GM18511 (cell line): ENCODE results near the gene ZCCHC14.
"Not testable (repeated sequence)": the region's sequence is repeated elsewhere in the genome, so short reads cannot be mapped to it uniquely, and the experiment has no call there.

Source experiments
- ATAC-seq: cut with Tn5 transposase; IDR thresholded peaks from one replicate; pipeline ENCODE4 v1.9.1; 2021; ENCODE audit warnings: mild to moderate bottlenecking, moderate library complexity; ENCODE audit not compliant: unreplicated experiment

ZCCHC14 gene

DNA sequence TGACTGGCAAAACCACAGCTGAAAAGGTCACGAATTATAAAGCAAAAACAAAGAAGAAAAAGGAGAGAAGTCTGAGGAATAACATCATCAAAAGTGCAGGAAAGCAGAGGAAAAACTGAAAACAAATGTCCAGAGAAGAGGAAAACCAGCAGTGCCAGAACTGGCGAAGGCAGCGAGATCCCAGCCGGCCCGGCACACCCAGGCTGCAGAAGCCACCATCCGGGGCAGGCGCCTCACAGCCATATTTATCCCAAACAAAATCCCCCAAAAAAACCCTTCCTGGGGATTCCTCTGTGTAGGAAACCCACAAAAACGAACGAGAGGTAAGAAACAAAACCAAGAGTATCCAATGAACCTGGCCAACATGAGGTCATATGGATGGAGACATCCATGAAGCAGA lies 10.6 kb downstream of the ZCCHC14 start:
- ATAC-seq = no peak

DNA sequence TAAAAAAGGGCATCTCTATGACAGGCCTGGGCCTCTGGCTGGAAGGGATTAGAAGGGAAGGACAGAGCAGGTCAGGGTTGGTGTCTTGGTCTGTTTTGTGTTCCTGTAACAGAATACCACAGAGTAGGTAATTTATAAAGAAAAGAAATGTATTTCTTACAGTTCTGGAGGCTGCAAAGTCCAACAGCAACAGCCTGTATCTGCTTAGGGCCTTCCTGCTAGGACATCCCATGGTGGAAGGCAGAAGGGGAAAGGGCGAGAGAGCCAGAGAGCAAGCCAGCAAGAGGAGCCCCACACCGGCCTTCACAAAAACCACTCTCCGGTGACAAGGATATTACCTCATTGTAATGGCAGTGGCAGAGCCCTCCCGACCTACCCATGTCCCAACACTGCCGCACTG lies 11.1 kb downstream of the ZCCHC14 start:
- not testable (repeated sequence) for ATAC-seq

DNA sequence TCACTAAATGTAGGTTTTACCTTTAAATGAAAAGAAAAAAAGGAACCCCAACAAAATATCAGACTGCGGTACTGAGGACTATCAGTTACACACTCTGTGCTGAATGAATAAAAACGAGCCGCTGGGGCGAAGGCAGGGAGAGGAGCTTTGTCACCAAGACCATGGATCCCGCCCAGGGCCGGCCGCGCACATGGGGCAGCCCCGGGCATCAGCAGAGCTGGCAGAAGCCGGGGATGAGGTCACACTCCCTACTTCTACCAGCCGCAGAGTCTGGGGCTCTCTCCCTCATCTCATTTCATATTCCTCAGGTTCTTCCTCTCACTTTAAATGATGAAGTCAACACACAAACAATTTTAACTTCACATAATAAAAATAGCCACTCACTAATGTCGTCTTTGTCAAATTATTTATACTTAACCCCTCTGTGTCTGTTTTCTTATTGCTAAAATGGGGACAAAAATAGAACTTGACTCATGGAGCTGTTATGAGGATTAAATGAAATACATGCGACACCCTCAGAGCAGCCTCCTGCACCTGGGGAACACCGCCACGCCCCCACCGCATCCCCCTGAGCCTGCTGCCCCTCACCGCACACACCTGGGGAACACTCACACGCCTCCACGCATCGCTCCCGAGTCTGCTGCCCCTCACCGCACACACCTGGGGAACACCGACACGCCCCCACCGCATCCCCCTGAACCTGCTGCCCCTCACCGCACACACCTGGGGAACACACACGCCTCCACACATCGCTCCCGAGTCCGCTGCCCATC lies 15.4 kb downstream of the ZCCHC14 start:
- ATAC-seq = not testable (repeated sequence)

DNA sequence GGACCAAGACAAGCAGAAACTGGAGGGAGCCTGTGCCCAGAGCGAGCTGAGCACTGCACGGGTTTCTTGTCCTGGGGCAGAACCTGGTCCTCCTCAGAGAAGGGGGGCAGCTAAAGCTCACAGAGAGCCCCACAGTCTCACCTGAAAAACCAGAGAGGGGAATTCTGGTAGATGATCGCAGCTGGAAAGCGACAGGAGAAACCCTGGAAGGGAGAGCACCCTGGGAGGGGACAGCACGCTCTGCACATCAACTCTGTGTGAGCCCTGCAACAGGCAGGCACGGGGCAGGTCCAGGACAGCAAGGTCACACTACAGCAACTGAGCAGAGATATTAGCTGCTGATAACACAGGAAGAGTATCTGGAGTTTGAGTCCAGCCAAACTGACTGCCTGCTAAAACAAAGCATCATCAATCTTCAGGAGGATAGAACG lies 18.2 kb downstream of the ZCCHC14 start:
- no peak for ATAC-seq

DNA sequence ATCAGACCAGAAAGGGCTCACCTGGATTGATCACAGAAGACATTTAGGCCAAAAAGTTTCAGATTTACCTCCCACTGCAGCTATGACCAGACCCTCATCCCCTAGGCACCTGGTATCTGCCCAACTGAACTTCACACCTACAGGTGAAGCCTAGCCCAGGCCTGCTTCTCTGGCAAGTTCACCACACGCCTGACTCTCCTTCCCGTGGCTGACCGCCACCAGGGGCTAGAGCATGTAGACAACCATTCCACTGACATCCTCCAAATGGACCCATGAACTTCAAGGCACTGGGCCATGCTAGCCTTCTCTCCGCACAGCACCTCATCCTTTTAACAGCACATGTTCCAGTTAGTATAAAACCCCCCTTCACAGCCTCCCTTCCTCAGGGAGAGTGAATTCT lies 18.8 kb downstream of the ZCCHC14 start:
- ATAC-seq = no peak

DNA sequence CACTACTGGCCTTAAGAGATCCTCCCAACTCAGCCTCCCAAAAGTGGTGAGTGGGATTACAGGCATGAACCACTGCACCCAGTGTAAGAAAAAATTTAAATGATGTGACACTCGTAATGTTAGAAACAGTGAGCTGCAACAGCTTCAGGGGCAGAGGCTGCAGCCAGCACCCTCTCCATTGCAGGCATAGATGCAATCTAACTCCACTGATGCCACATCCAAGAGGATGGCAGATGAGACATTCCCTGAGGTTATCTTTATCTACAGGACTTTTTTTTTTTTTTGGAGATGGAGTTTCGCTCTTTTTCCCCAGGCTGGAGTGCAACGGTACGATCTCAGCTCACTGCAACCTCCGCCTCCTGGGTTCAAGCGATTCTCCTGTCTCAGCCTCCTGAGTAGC lies 19.9 kb downstream of the ZCCHC14 start:
- ATAC-seq = no peak

DNA sequence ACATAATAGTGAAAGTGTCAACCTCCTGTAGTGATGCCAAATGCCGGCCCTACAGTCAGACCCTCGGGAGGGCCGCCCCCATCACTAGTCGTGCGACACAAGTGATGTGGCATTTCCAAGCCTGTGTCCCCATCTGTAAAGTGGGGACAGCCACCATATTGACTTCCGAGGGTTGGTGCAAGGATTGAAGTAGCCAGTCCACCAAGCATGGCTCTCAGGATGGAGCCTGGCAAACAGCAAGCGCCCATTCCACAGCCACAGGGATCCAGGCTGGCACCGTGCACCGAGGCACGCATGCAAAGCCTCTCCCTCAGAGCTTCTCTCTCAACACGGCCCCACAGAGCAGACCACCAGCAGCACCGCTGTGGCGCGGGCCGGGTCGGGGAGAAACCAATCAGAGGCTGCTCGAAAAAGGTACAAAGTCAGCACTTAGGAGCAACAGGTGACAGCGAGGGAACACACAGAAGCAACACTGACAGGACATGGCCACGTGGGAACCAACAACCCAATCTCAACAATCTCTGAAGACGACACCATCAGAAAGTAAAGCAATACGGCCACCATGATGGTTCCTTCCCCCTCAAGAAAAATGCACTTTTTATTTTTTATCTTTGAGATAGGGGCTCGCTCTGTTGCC lies 20.6 kb downstream of the ZCCHC14 start:
- ATAC-seq = no peak

DNA sequence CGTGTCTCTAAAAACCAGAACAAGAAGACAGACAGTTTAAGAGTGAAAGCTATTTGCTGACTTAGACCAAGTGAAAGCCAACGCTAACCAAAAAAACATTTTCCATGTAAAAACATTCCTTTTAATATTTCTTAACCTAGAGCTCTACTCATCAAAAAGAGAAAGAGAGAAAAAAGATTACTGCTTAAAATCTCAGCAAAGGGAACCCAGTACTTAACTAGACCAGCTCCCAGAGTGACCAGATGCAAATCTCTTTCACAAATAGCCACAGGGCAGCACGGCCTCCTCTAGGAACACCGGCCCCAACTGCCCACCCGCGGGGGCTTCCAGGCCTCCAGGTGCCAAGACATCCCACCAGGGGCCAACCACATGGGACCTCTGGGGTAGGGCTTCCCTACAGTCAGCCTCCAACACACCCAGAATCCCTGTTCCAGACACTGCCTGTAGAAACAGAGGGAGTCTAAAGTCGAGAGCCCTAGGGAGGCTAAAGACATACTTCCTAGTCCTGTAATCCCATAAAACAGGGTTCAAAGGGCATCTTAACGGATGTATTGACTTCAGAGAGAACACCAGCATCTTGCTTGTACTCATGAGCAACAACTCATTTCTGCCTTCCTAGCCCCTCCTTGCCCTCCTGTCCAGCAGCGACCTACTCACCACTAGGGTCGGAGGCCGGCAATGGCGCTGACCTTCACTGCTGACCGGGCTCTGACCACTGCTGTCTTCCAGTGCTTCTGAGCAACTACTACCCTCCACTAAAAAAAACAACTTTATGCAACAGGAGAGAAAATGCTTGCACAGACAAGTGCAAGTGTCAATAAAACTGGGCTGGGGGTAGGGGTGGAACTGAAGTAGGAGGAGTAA lies 21.3 kb downstream of the ZCCHC14 start:
- no peak for ATAC-seq

DNA sequence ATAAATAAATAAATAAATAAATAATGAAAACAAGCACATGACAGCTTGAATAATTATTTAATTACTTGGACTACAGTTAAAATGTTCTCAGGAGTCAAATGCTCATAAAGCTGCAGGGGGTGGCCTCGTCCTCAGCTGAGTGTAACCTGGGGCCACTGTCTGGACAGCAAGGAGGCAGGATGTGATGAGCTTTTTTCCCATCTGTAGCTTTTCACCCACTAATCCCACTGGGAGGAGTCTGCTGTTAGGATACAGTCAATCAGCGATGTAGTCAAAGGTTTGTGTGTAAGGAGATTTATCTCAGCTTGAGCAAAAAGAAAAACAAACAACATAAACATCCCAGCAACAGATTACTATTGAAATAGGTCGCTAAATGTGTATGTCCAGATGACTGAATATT lies 22.5 kb downstream of the ZCCHC14 start:
- no peak for ATAC-seq

DNA sequence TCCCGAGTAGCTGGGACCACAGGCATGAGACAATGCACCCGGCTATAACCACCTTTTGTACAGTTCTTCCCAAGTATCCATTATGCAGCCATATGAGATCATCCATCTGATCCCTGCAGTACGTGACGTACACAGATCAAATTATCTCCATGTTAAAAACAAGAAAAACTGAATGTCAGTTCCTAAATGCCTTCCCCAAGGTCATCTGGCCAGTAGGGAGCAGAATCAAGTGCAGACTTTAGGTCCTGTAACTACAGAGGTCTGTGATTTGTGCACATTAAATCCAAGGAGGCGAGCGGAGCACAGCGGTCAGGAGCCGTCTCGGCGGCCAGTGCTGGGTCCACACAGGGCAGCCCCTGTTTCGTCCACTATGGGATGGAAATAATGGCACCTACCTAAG lies 23.7 kb downstream of the ZCCHC14 start:
- ATAC-seq = no peak

DNA sequence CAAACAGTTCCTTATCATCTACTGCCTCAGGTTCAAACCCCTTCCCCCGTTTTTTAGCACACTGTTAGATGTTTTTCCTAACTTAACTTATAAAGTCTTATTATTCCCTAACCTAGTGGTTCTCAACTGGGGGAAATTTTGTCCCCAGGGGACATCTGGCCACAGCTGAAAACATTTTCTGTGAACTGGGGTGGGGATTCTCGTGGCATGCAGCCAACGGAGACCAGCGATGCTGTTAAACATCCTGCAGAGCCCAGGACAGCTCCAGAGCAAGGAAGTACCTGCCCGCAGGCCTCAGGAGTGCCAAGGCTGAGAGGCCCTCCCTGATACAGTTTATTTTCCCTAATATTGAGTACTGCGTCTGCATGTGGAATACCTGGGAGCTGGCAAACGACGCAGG lies 24.3 kb downstream of the ZCCHC14 start:
- no peak for ATAC-seq

DNA sequence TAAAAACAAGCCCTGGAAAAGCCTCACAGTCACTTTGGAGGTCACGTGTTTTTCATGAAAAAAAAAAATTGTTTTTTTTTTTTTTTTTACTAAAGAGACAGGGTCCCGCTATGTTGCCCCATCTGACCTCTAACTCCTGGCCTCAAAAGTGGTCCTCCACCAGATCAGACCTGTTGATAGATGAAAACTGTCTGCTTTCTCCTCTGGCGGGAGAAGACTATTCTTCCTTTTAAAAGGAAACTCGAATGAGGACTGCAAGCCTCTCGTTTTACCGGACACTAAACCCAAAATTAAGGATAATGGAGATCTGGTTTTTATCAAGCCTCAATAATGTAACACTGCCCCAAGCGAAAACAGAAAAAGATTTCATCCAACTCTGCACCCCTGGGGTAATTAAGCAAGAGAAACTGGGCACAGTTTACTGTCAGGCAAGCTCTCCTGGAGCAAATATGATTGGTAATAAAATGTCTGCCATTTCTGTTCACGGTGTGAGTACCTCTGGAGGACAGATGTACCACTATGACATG lies 25.8 kb downstream of the ZCCHC14 start:
- no peak for ATAC-seq

DNA sequence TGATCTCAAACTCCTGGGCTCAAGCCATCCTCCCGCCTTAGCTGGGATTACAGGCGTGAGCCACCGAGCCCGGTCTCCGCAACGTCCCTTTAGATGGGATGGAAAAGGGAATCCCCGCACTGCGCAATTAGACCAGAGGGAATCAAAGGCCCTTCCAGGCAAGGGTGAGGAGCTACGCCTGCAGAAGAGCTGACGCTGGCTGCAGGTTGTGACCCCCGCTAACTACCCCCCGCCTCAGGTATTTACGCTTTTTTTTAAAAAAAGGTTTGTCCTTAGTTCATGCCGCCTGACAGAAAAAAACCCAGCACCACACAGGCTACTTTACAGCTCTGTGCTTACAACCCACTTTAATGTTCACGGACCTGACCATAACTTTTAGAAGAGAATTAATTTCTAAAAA lies 26.9 kb downstream of the ZCCHC14 start:
- no peak for ATAC-seq

DNA sequence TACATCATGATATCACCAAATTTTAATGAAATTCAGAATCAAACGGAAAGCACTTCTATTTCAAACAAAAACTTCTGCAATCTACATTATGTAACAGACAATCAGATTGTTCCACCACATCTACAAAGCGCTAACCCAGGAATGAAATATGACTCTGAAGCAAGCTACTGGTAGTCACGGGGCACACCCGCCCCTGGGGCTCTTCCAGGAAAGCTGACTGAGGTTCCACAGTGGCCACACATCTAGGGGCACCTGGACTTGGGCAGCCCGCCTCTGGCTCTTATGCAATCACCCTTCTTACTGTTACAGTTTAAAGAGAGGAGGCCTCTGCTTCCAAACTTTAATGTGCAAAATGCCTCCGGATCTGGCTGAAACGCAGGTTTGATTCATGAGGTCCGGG lies 27.5 kb downstream of the ZCCHC14 start:
- ATAC-seq = no peak

DNA sequence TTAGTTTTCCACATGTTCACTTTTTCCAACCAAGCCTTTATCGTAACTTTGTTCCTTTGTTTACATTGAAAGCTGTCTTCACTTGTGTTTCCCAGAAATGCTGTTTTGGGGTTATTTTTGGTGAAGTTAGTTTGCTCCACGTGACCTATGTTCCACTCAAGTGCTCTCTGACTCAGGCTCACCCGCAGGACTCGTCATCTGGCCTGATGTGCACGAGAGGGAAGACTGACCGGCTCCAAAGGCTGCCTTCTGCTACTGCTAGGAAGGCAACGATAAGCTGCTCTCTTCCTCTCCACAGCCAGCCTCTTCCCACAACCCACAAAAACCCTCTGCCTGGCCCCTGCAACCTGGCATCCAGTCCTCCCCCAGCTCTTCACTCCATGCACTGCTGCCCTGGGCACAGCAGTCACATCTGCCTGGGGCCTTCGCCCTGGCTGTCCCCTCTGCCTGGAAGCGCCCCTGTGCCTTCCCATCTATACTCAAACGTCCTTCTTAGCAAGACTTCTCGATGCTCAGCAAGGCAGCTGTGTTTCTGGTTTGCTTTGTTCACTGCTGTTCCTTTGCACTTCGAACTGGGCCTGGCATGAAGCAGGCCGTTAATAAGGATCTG lies 28.0 kb downstream of the ZCCHC14 start:
- ATAC-seq = peak; percentile 54

DNA sequence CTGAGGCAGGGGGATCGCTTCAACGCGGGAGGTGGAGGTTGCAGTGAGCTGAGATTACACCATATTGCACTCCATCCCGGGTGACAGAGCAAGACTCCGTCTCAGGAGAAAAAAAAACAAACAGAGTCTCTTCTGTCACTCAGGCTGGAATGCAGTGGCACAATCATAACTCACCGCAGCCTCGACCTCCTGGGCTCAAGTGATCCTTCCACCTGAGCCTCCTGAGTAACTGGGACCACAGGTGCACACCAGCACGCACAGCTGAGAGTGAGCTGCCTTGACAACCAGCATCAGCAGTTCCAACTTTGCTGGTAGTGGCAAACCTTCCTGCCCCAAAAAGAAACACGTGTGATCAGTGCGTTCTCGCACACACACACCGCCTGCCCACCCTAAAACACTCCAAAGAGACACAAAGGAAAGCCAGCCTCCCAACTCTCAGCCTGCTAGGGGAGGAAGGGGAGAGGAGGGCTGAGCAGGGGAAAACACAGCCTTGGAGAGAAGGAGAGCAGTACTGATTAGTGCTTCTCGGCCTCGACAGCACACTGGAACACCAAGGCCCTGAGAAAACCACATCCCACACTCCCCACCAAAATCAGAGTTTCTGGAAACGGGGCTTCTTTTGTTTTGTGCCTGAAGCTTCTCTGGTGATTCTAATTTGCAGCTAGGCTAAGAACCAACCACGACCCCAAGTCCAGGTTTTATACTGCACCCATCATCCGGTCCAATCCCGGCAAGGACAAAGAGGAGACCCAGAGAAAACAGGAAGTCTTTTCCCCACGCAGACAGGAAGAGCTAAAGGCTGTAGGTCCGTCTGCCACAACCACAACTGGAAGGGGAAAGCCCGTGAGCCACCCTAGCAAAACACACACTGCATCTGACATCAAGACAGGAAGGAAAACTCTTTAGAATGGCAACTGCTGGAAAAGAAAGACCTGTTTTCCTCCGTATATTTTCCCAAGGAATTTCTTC lies 28.8 kb downstream of the ZCCHC14 start:
- no peak for ATAC-seq

DNA sequence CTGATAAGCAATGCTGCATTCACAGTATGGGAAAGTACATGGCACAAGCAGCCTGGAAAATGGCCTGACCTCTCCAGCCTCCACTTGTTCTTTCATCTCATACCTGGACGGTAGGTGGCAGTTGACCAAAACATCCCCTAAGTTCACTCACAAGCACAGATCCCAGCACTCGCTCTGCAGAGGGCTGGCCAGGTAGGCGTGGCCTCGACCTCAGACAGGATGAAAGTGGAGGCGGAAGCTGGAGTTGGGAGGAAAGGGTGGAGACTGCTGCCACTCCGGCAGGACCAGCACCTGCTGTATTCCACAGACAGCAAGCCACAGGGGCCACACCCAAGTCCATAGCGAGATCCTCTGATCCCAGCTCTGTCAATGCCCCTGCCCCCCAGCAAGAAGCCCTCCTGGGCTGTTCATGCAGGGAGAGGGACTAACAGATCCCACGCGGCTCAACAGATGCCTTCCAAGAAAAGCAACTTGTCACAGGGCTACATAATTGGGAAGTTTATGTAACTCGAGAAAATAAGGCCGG lies 31.3 kb downstream of the ZCCHC14 start:
- ATAC-seq = no peak

DNA sequence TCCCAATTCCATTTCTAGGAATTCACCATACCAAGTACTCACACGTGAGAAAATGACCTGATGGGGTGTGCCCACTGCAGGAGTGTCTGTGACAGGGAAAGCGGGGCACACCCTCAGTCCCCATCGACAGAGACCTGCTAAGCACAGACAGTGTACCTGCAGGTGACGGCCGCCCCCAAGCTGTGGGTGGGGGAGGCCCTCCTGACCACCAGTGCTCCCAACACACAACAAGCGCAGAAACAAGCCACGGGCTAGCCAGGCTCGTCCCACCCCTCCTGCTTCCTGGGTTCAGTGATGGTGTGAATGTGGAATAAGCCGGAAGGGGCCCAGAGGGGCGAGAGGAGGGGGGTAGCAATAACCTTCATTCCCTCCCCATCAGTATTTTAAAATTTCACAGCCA lies 31.9 kb downstream of the ZCCHC14 start:
- no peak for ATAC-seq

DNA sequence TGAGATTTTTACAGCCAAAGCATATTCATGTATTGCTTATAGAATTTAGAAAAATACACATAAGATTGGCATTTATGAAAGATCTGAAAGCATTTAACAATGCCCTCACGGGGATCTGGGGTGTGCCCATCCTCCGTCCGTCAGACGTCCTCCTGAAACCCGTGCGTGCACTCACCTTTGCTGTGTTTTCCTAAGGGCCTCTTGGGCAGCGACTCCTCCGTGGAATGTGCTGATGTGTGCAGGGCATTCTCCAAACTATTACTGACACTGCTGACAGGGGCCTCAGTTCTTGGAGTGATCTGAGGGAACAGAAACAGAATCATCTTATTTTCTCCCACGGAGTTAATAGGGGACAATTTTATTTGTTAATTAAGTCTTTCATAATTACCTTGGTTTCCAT lies 33.0 kb downstream of the ZCCHC14 start:
- no peak for ATAC-seq

DNA sequence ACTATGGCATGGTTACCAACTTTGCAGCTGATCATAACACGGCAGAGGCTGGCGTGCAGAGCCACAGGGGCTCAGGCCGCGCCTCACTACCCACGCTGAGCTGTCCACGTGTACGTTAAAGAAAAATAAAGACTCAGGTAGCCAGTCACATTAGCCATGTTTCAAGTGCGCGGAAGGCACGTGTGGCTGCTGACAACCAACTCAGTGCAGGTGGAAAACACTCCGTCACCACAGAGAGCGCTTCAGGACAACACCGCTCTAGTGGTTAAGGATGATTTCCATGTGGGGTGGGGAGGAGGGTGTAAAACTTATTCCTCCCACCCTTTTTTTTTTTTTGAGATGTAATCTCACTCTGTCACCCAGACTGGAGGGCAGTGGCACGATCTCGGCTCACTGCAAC lies 33.8 kb downstream of the ZCCHC14 start:
- no peak for ATAC-seq
